K562 (cell line): ENCODE data around the gene ZP1. TPM values are rescaled to one million over a fixed set of nuclear protein-coding genes. Genes with fewer than 3 reads are reported as not detected.
A peak's percentile ranks its signal among the peaks of the same experiment; 100 is the strongest.

Experiments
- DEAF1 ChIP-seq: fragments of 450-650 bp; formaldehyde crosslinking; IDR thresholded peaks from 2 replicates; pipeline ENCODE4 v1.4.0; 2020; ENCODE audit warnings: mild to moderate bottlenecking, moderate library complexity
- HDAC2 ChIP-seq: fragments of 450-650 bp; IDR thresholded peaks from 2 replicates; pipeline ENCODE4 v1.6.1; 2016; ENCODE audit warnings: mild to moderate bottlenecking
- IRF1 ChIP-seq: sonication (generic); formaldehyde crosslinking; IDR thresholded peaks from 2 replicates; pipeline ENCODE4 v1.8.0; 2022; ENCODE audit warnings: missing genetic modification reagents, mild to moderate bottlenecking, borderline replicate concordance
- KHSRP ChIP-seq: fragments of 450-650 bp; IDR thresholded peaks from 2 replicates; pipeline ENCODE4 v1.6.1; 2017
- PHF21A ChIP-seq: fragments of 450-650 bp; IDR thresholded peaks from 2 replicates; pipeline ENCODE4 v1.6.1; 2017; ENCODE audit warnings: low read depth, borderline replicate concordance
- PRDM10 ChIP-seq: fragments of 450-650 bp; IDR thresholded peaks from 2 replicates; pipeline ENCODE4 v1.6.1; 2018; ENCODE audit not compliant: partially characterized antibody
- RBM14 ChIP-seq: fragments of 200-400 bp; formaldehyde crosslinking; IDR thresholded peaks from 2 replicates; pipeline ENCODE4 v1.6.1; 2018; ENCODE audit warnings: low read depth, mild to moderate bottlenecking, low read length, moderate library complexity, borderline replicate concordance; ENCODE audit not compliant: insufficient read depth
- RUNX1 ChIP-seq: sonication (generic); IDR thresholded peaks from 2 replicates; pipeline ENCODE4 v1.6.1; 2016; ENCODE audit warnings: antibody characterized with exemption, low read depth
- SP2 ChIP-seq: IDR thresholded peaks from 2 replicates; pipeline ENCODE4 v1.6.1; 2011; ENCODE audit warnings: mild to moderate bottlenecking, low read depth, low read length, moderate library complexity; ENCODE audit not compliant: poor library complexity, severe bottlenecking; ENCODE audit errors: extremely low read depth
- SRSF3 ChIP-seq: fragments of 200-400 bp; formaldehyde crosslinking; IDR thresholded peaks from 2 replicates; pipeline ENCODE4 v1.6.1; 2016; ENCODE audit warnings: mild to moderate bottlenecking, low read length, moderate library complexity; ENCODE audit not compliant: insufficient read depth
- ZNF197 ChIP-seq: fragments of 200-800 bp; sonication (Bioruptor generic); IDR thresholded peaks from 2 replicates; pipeline ENCODE4 v1.6.1; 2016; ENCODE audit warnings: low read depth, missing genetic modification characterization, missing compliant biosample characterization
- ZNF668 ChIP-seq: fragments of 250-450 bp; sonication (Bioruptor Pico); IDR thresholded peaks from 2 replicates; pipeline ENCODE4 v1.8.0; 2022; ENCODE audit warnings: mild to moderate bottlenecking, inconsistent platforms
- ZNF740 ChIP-seq, 3 experiments: fragments of 200-800 bp in 1 of 3; sonication (Bioruptor generic) in 1 of 3; sonication (generic) in 1 of 3; formaldehyde crosslinking in 1 of 3; IDR thresholded peaks; 2 replicates each; pipeline versions ENCODE4 v1.6.1 to v1.8.0; 2016 to 2022; ENCODE audit warnings: mild to moderate bottlenecking in 2 of 3, missing compliant biosample characterization in 2 of 3, missing genetic modification characterization in 2 of 3, missing genetic modification reagents in 1 of 3
- polyA plus RNA-seq, 8 experiments: library from polyadenylated mRNA; depleted of rRNA in 4 of 8; stranded (reverse) in 5 of 8; unstranded in 3 of 8; fragments of >200 nt; fragmentation: Nextera tagmentation in 2 of 8; fragmentation: Illumina TruSeq in 1 of 8; extraction: Ambion mirVana in 2 of 8; extraction: Trizol in 1 of 8; gene quantifications; 2 replicates each; pipeline versions ENCODE4 v1.2.1 to v1.2.3, GENCODE V29; 2011 to 2014; ENCODE audit warnings: inconsistent platforms in 1 of 8, missing spikeins in 1 of 8
- total RNA-seq, 7 experiments: library from RNA; depleted of rRNA in 6 of 7; stranded (reverse); fragments of >200 nt in 6 of 7; fragmentation: Illumina TruSeq in 2 of 7; extraction: Trizol in 2 of 7; gene quantifications; 2 replicates each; pipeline versions ENCODE4 v1.2.1 to v1.2.3, GENCODE V29; 2011 to 2021; ENCODE audit warnings: low replicate concordance in 1 of 7

The ZP1 gene
- total and polyA plus RNA-seq, 9 of the 15 experiments (the other 6 are each of a cell fraction or from before 2014, with no cell fraction given), result 0.11 to 0.15 TPM; not detected in 7

- no peak for TF ChIP-seq SRSF3
- TF ChIP-seq SP2, result no peak
- peak; percentile 31; the same call in 1 of the 2 replicates for TF ChIP-seq DEAF1 (CRISPR knock-in tag)
- TF ChIP-seq HDAC2, result 0 out of 2 replicates have a peak, but pooled peaks have one; percentile 76
- no peak for TF ChIP-seq KHSRP
- no peak for TF ChIP-seq ZNF668 (CRISPR knock-in tag)
- no peak for TF ChIP-seq IRF1 (CRISPR knock-in tag)
- peak; percentile 58; the same call in 1 of the 2 replicates for TF ChIP-seq ZNF740 (CRISPR knock-in tag; IDR thresholded peaks at IDR 0.05)
- no peak for TF ChIP-seq ZNF740 (tag; IDR thresholded peaks at IDR 0.05)
- TF ChIP-seq RBM14, result 0 out of 2 replicates have a peak, but pooled peaks have one; percentile 45
- no peak for TF ChIP-seq PHF21A
- TF ChIP-seq PRDM10, result no peak
- 0 out of 2 replicates have a peak, but pooled peaks have one; percentile 81 for TF ChIP-seq ZNF197 (CRISPR knock-in tag)
- TF ChIP-seq RUNX1, result no peak
These were observed 46.7 kb downstream of the ZP1 start, which contains the start of gene TMEM109 (continued) for GRCh38 chr11:60913793-60914632.
